Measurements from ENCODE around the gene SST.

DNA sequence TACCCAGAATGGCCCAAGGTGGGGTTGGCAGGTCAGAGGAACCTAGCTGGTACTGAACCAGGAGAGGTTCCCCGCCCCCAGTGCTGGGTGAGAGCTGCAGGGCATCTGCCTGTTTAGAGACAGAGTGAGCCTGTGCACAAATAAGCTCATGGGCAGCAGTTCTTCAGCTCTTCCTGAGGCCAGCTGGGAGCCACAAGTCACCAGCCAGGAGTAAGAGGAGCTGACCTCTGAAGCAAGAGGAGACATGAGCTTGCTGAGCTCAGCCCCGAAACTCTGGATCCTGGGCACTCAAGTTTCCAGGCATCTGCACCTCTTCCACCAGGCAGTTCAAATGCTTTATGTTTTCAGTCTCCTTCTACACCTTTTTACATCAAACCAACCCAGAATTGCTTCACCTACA is 30.1 kb upstream of the SST start:
- TF ChIP-seq CTCF (IDR thresholded peaks at IDR 0.05) (no peak), POLR2A (IDR thresholded peaks at IDR 0.05) (no peak)
